Esophagus muscularis mucosa (tissue), 2 donors: ENCODE measurements around the gene MRC2.

Experiments used
- POLR2A ChIP-seq: fragments of 450-650 bp; IDR thresholded peaks from one replicate; pipeline ENCODE4 v1.6.1; 2017; ENCODE audit warnings: antibody characterized with exemption, moderate library complexity, mild to moderate bottlenecking, low read depth
- POLR2AphosphoS5 ChIP-seq, 2 donors: sonication (generic); formaldehyde crosslinking; IDR thresholded peaks; one replicate each; pipeline ENCODE4 v1.6.1; 2017; ENCODE audit warnings: antibody characterized with exemption in 2 of 2

DNA sequence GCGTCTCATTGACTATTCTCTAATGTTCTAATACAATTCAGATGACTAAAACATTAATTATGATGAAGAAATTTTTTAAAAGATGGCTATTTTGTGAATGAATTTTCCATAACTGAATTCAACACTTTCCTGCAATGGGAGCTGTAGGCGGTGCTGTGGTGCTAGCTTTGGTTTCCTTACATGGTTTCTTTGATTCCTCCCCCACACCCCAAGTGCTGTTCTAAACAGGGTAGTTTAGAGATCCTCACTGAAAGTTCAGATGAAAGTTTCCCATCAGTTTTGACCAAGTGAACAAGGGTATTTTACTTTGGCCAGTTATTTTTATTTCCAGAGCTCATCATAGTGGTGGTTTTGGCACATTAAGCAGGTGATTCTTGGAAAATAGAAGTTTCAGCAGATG is 26.0 kb upstream of the MRC2 start:
- TF ChIP-seq POLR2AphosphoS5 (IDR thresholded peaks at IDR 0.05) (no peak), POLR2A (no peak)
